ENCODE results near the gene EIF5AL1.

The EIF5AL1 gene

GRCh38 chr10:79561257-79561656 lies 48.9 kb downstream of the EIF5AL1 start:
- FAIRE-seq, result no peak

DNA sequence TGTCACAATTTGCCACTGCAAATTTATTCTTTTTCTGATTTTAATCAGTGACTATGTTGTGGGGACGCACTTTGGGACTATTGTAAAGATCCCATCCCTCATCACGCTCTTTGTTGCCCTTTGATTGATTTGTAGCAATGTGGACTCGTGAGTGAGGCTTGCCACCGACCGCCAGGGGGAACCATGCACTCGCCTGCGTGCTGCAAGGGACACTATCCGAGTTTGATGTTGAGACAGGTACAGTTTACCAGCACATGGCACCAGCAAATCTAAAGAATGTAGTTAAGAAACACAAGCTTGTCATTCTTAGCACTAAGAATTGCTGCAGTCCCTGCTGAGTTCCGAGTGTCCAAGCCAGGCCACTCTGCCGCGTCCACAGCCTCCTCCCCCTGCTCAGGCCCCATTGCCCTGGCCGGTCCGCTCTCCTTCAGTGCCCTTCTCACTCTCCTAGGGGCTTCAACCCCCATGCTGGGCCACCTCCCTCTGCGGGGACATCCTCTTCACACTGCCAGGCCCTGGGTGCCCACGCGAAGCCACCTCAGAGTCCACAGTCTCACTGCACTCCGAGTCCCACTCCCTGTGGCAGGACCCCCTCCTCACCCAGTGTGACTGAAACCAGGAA lies 49.9 kb downstream of the EIF5AL1 start:
- FAIRE-seq, result no peak

- no peak for FAIRE-seq
These were observed 51.1 kb downstream of the EIF5AL1 start for GRCh38 chr10:79563426-79563825.

Measured in islet of Langerhans (tissue), 1 donor.